ENCODE measurements around the gene EID3.

- TF ChIP-seq CTCF (IDR thresholded peaks at IDR 0.05 in 4 of 5, conservative IDR thresholded peaks at IDR 0.05 in 1 of 5) (no peak), POLR2A (IDR thresholded peaks at IDR 0.05) (no peak)
These were observed 21.9 kb upstream of the EID3 start for GRCh38 chr12:104281636-104282035.

Data from gastrocnemius medialis (tissue), 4 donors.